Endothelial cell of umbilical vein (primary cell): ENCODE data around the gene TOB1. TPM values are rescaled to one million over a fixed set of nuclear protein-coding genes. Genes with fewer than 3 reads are reported as not detected.

Experiments used
- BruUV-seq: library from RNA; stranded (reverse); fragments of 400-500 nt; replicated peaks from 2 replicates; lab custom pipeline; 2021; lab: Mats Ljungman, UMichigan
- CTCF ChIA-PET: fragments of 300-600, 350-600 bp; sonication (Branson Sonifier 250); formaldehyde crosslinking; loops from one replicate; lab custom pipeline; 2021; ENCODE audit warnings: antibody characterized with exemption, inconsistent platforms; lab: Charles Lee
- POLR2A ChIA-PET: fragments of 300-600, 350-600 bp; sonication (Branson Sonifier 250); formaldehyde crosslinking; loops from one replicate; lab custom pipeline; 2021; ENCODE audit warnings: antibody characterized with exemption, inconsistent platforms; lab: Charles Lee
- DNase-seq: peaks from one replicate; pipeline ENCODE4 v3.0.0-alpha.2; 2011; ENCODE audit warnings: low read depth, low spot score
- FAIRE-seq: peaks from 2 replicates; lab custom pipeline; 2011; peaks lifted over from hg19 to GRCh38; lab: Jason Lieb, UNC
- H2AFZ ChIP-seq: 2 replicates; pipeline ENCODE4 v1.6.0; 2012; ENCODE audit warnings: low read depth, low read length, control low read depth, inconsistent platforms
- H3K27ac ChIP-seq: 2 replicates; pipeline ENCODE4 v1.5.1; 2011; ENCODE audit warnings: low read depth, mild to moderate bottlenecking, control low read depth, low read length, moderate library complexity; ENCODE audit not compliant: insufficient read depth
- H3K27me3 ChIP-seq, 2 experiments: 2 replicates each; pipeline versions ENCODE4 v1.6.0 to v1.6.1; 2011; ENCODE audit warnings: low read length in 2 of 2, mixed read lengths in 1 of 2; ENCODE audit not compliant: control insufficient read depth in 2 of 2, insufficient read depth in 2 of 2
- H3K36me3 ChIP-seq, 2 experiments: 2 replicates in 1 of 2; 3 replicates in 1 of 2; pipeline ENCODE4 v1.5.1; 2011; ENCODE audit warnings: low read length in 2 of 2, mild to moderate bottlenecking in 1 of 2, moderate library complexity in 1 of 2; ENCODE audit not compliant: control insufficient read depth in 2 of 2, insufficient read depth in 2 of 2; ENCODE audit errors: extremely low read depth in 1 of 2
- H3K4me1 ChIP-seq: 3 replicates; pipeline ENCODE4 v1.5.1; 2011; ENCODE audit warnings: mild to moderate bottlenecking, low read length; ENCODE audit not compliant: control insufficient read depth, insufficient read depth; ENCODE audit errors: extremely low read depth
- H3K4me2 ChIP-seq: 2 replicates; pipeline ENCODE4 v1.6.1; 2011; ENCODE audit warnings: low read length, control low read depth, mixed read lengths; ENCODE audit not compliant: insufficient read depth
- H3K4me3 ChIP-seq, 3 experiments: fragments of 200-600 bp in 1 of 3; sonication (generic), shearing (Covaris generic) in 1 of 3; replicated peaks in 1 of 3; 2 replicates each; pipeline ENCODE4 v1.5.1; 2011 to 2016; ENCODE audit warnings: control low read depth in 3 of 3, low read length in 3 of 3, mild to moderate bottlenecking in 2 of 3, inconsistent platforms in 1 of 3, low read depth in 1 of 3, moderate library complexity in 1 of 3; ENCODE audit not compliant: insufficient read depth in 1 of 3
- H3K79me2 ChIP-seq: 2 replicates; pipeline ENCODE4 v1.6.0; 2012; ENCODE audit warnings: low read length, inconsistent platforms; ENCODE audit not compliant: control insufficient read depth, insufficient read depth
- H3K9ac ChIP-seq: replicated peaks from 2 replicates; pipeline ENCODE3; 2011; ENCODE audit warnings: low read length, control low read depth; ENCODE audit not compliant: insufficient read depth; ENCODE audit errors: extremely low read depth
- H3K9me1 ChIP-seq: replicated peaks from 3 replicates; pipeline ENCODE4 v1.6.0; 2011; ENCODE audit warnings: mild to moderate bottlenecking, low read length; ENCODE audit not compliant: control insufficient read depth, insufficient read depth; ENCODE audit errors: extremely low read depth
- H3K9me3 ChIP-seq: replicated peaks from 2 replicates; pipeline ENCODE4 v1.5.1; 2012; ENCODE audit warnings: low read length, inconsistent platforms; ENCODE audit not compliant: control insufficient read depth, insufficient read depth
- H4K20me1 ChIP-seq: replicated peaks from 2 replicates; pipeline ENCODE3; 2011; ENCODE audit warnings: mild to moderate bottlenecking, low read length; ENCODE audit not compliant: control insufficient read depth, insufficient read depth; ENCODE audit errors: extremely low read depth
- CTCF ChIP-seq, 2 donors: IDR thresholded peaks; 1 replicate in 1 of 2; 2 replicates in 1 of 2; pipeline ENCODE4 v1.5.1; 2011; ENCODE audit warnings: low read length in 2 of 2, mild to moderate bottlenecking in 2 of 2, moderate library complexity in 2 of 2, control low read depth in 1 of 2, inconsistent platforms in 1 of 2, low read depth in 1 of 2; ENCODE audit not compliant: insufficient read depth in 1 of 2; ENCODE audit errors: extremely low read depth in 1 of 2
- EZH2 ChIP-seq: IDR thresholded peaks from 2 replicates; pipeline ENCODE4 v1.6.1; 2012; ENCODE audit warnings: borderline replicate concordance, low read depth, mild to moderate bottlenecking, moderate library complexity, low read length, inconsistent platforms; ENCODE audit not compliant: severe bottlenecking
- FOS ChIP-seq: IDR thresholded peaks from 2 replicates; pipeline ENCODE4 v1.6.1; 2011; ENCODE audit warnings: mild to moderate bottlenecking, low read length, moderate library complexity, borderline replicate concordance; ENCODE audit not compliant: insufficient read depth
- JUN ChIP-seq: IDR thresholded peaks from 2 replicates; pipeline ENCODE4 v1.6.1; 2011; ENCODE audit warnings: borderline replicate concordance, low read depth; ENCODE audit not compliant: insufficient read length, insufficient read depth
- MYC ChIP-seq: IDR thresholded peaks from one replicate; pipeline ENCODE4 v1.6.1; 2011; ENCODE audit warnings: mild to moderate bottlenecking, low read depth, low read length
- POLR2A ChIP-seq: IDR thresholded peaks from 2 replicates; pipeline ENCODE4 v1.6.1; 2012; ENCODE audit warnings: low read depth, mild to moderate bottlenecking, control low read depth, low read length
- POLR2AphosphoS5 ChIP-seq: IDR thresholded peaks from 2 replicates; pipeline ENCODE4 v1.6.1; 2012; ENCODE audit warnings: low read depth, mild to moderate bottlenecking, control low read depth, low read length, moderate library complexity; ENCODE audit not compliant: insufficient read depth
- dilution Hi-C: fragments of 300-500 bp; cut with MboI; formaldehyde crosslinking; loops from one replicate; pipeline ENCODE4 v1.15.0; 2019; ENCODE audit warnings: low sequenced_read_pairs; ENCODE audit not compliant: extremely low pct_ligation_motif_present
- intact Hi-C: fragments of 100-400 bp; cut with micrococcal nuclease; formaldehyde crosslinking; loops from one replicate; pipeline ENCODE4 v1.10.0; 2022
- polyA plus RNA-seq, 4 experiments: library from polyadenylated mRNA; depleted of rRNA in 3 of 4; stranded (reverse) in 3 of 4; unstranded in 1 of 4; fragments of >200 nt; gene quantifications; 2 replicates each; pipeline versions ENCODE4 v1.2.1 to v1.2.3, GENCODE V29; 2011 to 2012; ENCODE audit warnings: missing spikeins in 1 of 4
- total RNA-seq: library from RNA; stranded (reverse); gene quantifications from 2 replicates; pipeline ENCODE4 v1.2.3, GENCODE V29; 2021

The TOB1 gene
- total and polyA plus RNA-seq, 2 donors (not counting 3 experiments of a cell fraction or from before 2014, with no cell fraction given), result 3.3 to 12.9 TPM

GRCh38 chr17:50822550-50822949 lies 43.6 kb downstream of the TOB1 start:
- Histone ChIP-seq H3K4me1 (no peaks in the 10 kb centered on the region), H3K4me2 (no peak overlapping the region), H3K4me3 (no peak overlapping the region), H3K9me3 (no peaks in the 10 kb centered on the region), H3K36me3 (no peaks in the 10 kb centered on the region), H3K9me1 (no peaks in the 10 kb centered on the region), H3K27ac (no peak overlapping the region), H2AFZ (no peak overlapping the region), H3K27me3 (peaks cover 4 to 6% of the 10 kb centered on the region in 2 experiments), H4K20me1 (no peaks in the 10 kb centered on the region), H3K9ac (no peak overlapping the region), H3K79me2 (no peaks in the 10 kb centered on the region)
- BruUV-seq, result no TSS peak
- no peak for TF ChIP-seq POLR2A
- no peak for TF ChIP-seq POLR2AphosphoS5
- TF ChIP-seq JUN, result no peak
- TF ChIP-seq MYC, result no peak
- TF ChIP-seq FOS, result no peak
- no peak for TF ChIP-seq CTCF (IDR thresholded peaks at IDR 0.05; ENCODE audit: extremely low read depth in 1 of 2, insufficient read depth in 1 of 2, low read depth in 1 of 2, low read length in 2 of 2)
- TF ChIP-seq EZH2, result no peak
- POLR2A ChIA-PET, result no interaction called here
- no peak for DNase-seq
- dilution Hi-C loops, result no loop called here
- intact Hi-C loops, result no loop called here
- CTCF ChIA-PET, result interaction anchor here (2.3 kb wide), 1 partner anchor 39 kb away, joined by 9 read pairs; no protein-coding TSS in a partner anchor
- no peak for FAIRE-seq
